RWPE2 (cell line): ENCODE data around the gene ZNF433.
"Not testable (repeated sequence)": the region's sequence is repeated elsewhere in the genome, so short reads cannot be mapped to it uniquely, and the experiment has no call there.

Experiments used
- ATAC-seq: fragments of 200-7000 bp; cut with Tn5 transposase; 3 replicates; pipeline ENCODE4 v1.9.1; 2021; ENCODE audit warnings: low read depth
- DNase-seq: peaks from one replicate; pipeline ENCODE4 v3.0.0-alpha.2; 2020; ENCODE audit warnings: low spot score
- H3K27ac ChIP-seq: fragments of 450-650 bp; 2 replicates; pipeline ENCODE4 v1.5.1; 2017; ENCODE audit warnings: mild to moderate bottlenecking; ENCODE audit not compliant: poor library complexity, severe bottlenecking
- H3K27me3 ChIP-seq: fragments of 250-450 bp; sonication (Bioruptor Pico); 2 replicates; pipeline ENCODE4 v1.5.1; 2021; ENCODE audit warnings: mild to moderate bottlenecking, moderate library complexity; ENCODE audit not compliant: insufficient read depth, poor library complexity, severe bottlenecking
- H3K36me3 ChIP-seq: fragments of 250-450 bp; sonication (Bioruptor Pico); 2 replicates; pipeline ENCODE4 v1.5.1; 2020; ENCODE audit warnings: low read depth, mild to moderate bottlenecking, moderate library complexity
- H3K4me1 ChIP-seq: fragments of 250-450 bp; sonication (Bioruptor Pico); 2 replicates; pipeline ENCODE4 v1.5.1; 2021; ENCODE audit warnings: mild to moderate bottlenecking, moderate library complexity; ENCODE audit not compliant: insufficient read depth, poor library complexity, severe bottlenecking
- H3K4me3 ChIP-seq: fragments of 250-450 bp; sonication (Bioruptor Pico); 2 replicates; pipeline ENCODE4 v1.5.1; 2021; ENCODE audit warnings: mild to moderate bottlenecking, moderate library complexity; ENCODE audit not compliant: severe bottlenecking
- H3K9me3 ChIP-seq: fragments of 250-450 bp; sonication (Bioruptor Pico); 2 replicates; pipeline ENCODE4 v1.5.1; 2021; ENCODE audit warnings: mild to moderate bottlenecking, moderate library complexity; ENCODE audit not compliant: severe bottlenecking
- CTCF ChIP-seq: fragments of 450-650 bp; IDR thresholded peaks from one replicate; pipeline ENCODE4 v1.5.1; 2017; ENCODE audit warnings: mild to moderate bottlenecking, moderate library complexity; ENCODE audit not compliant: poor library complexity, severe bottlenecking

The ZNF433 gene

GRCh38 chr19:12015753-12016116 lies 19.7 kb downstream of the ZNF433 start:
- no peak for ATAC-seq
- H3K9me3 ChIP-seq = peaks cover 30% of the 10 kb centered on the region

GRCh38 chr19:12015015-12015752 lies 20.3 kb downstream of the ZNF433 start:
- H3K9me3 ChIP-seq = peaks cover 28% of the 10 kb centered on the region
- no peaks in the 10 kb centered on the region for H3K4me1 ChIP-seq
- H3K27ac ChIP-seq = no peak overlapping the region
- no peak for DNase-seq
- no peak for TF ChIP-seq CTCF
- peaks cover 45% of the 10 kb centered on the region for H3K36me3 ChIP-seq
- ATAC-seq = no peak
- H3K27me3 ChIP-seq = no peaks in the 10 kb centered on the region
- H3K4me3 ChIP-seq = no peak overlapping the region

More at GRCh38 chr19:12015753-12016116, 19.7 kb downstream of the ZNF433 start:
- peaks cover 45% of the 10 kb centered on the region for H3K36me3 ChIP-seq
- H3K4me1 ChIP-seq = no peaks in the 10 kb centered on the region
- no peak overlapping the region for H3K27ac ChIP-seq
- H3K27me3 ChIP-seq = no peaks in the 10 kb centered on the region
- no peak for TF ChIP-seq CTCF
- no peak overlapping the region for H3K4me3 ChIP-seq
- DNase-seq = no peak

- TF ChIP-seq CTCF = no peak
- H3K27me3 ChIP-seq = no peaks in the 10 kb centered on the region
- no peaks in the 10 kb centered on the region for H3K4me1 ChIP-seq
- peaks cover 11% of the 10 kb centered on the region for H3K36me3 ChIP-seq
- no peak overlapping the region for H3K4me3 ChIP-seq
- ATAC-seq (no peak), DNase-seq (no peak)
- no peak overlapping the region for H3K27ac ChIP-seq
- H3K9me3 ChIP-seq = peaks cover 2% of the 10 kb centered on the region
Measured at GRCh38 chr19:12000152-12000981, 35.1 kb downstream of the ZNF433 start.

- no peak for TF ChIP-seq CTCF
- ATAC-seq (no peak), DNase-seq (no peak)
- Histone ChIP-seq H3K9me3 (peaks cover 2% of the 10 kb centered on the region), H3K27ac (no peak overlapping the region), H3K4me1 (no peaks in the 10 kb centered on the region), H3K27me3 (no peaks in the 10 kb centered on the region), H3K36me3 (peaks cover 5% of the 10 kb centered on the region; the same call in 1 of the 2 replicates), H3K4me3 (no peak overlapping the region)
Measured at GRCh38 chr19:11995174-11995573, 40.3 kb downstream of the ZNF433 start.

- DNase-seq, H3K27me3 ChIP-seq, H3K27ac ChIP-seq, H3K4me3 ChIP-seq, H3K36me3 ChIP-seq, H3K9me3 ChIP-seq, H3K4me1 ChIP-seq, ATAC-seq: not testable (repeated sequence)
Measured at GRCh38 chr19:11991921-11992320, 43.6 kb downstream of the ZNF433 start.
